Activated CD4-positive, alpha-beta T cell treated with anti-CD3 and anti-CD28 coated beads for 36 hours (primary cell): ENCODE results near the gene GMIP. TPM values are rescaled to one million over a fixed set of nuclear protein-coding genes. Genes with fewer than 3 reads are reported as not detected.
"Not testable (repeated sequence)": the region's sequence is repeated elsewhere in the genome, so short reads cannot be mapped to it uniquely, and the experiment has no call there.

ENCODE experiments used
- ATAC-seq: fragments of 200-7000 bp; cut with Tn5 transposase; one replicate; pipeline ENCODE4 v1.10.0; 2021; ENCODE audit warnings: mild to moderate bottlenecking, moderate library complexity
- CTCF ChIA-PET: fragments of 350-600 bp; sonication (Branson Sonifier 250); formaldehyde crosslinking; loops from one replicate; lab custom pipeline; 2021; ENCODE audit warnings: antibody characterized with exemption; lab: Charles Lee
- POLR2A ChIA-PET: fragments of 350-600 bp; sonication (Branson Sonifier 250); formaldehyde crosslinking; loops from one replicate; lab custom pipeline; 2021; ENCODE audit warnings: antibody characterized with exemption, inconsistent platforms; lab: Charles Lee
- DNase-seq: peaks from one replicate; pipeline ENCODE4 v3.0.0-alpha.2; 2020
- H3K27ac Mint-ChIP-seq: one replicate; pipeline ENCODE4 v1.8.0; 2021; ENCODE audit warnings: mixed read lengths
- H3K27me3 Mint-ChIP-seq: one replicate; pipeline ENCODE4 v1.8.0; 2021; ENCODE audit warnings: mixed read lengths
- H3K36me3 Mint-ChIP-seq: one replicate; pipeline ENCODE4 v1.8.0; 2021; ENCODE audit warnings: low read depth, mixed read lengths
- H3K4me1 Mint-ChIP-seq: one replicate; pipeline ENCODE4 v1.8.0; 2021; ENCODE audit warnings: mixed read lengths
- H3K4me3 Mint-ChIP-seq: one replicate; pipeline ENCODE4 v1.8.0; 2021; ENCODE audit warnings: mild to moderate bottlenecking, moderate library complexity, mixed read lengths
- H3K9me3 Mint-ChIP-seq: one replicate; pipeline ENCODE4 v1.8.0; 2021; ENCODE audit warnings: low read depth, mixed read lengths
- intact Hi-C, 2 experiments: fragments of 100-400 bp; cut with DNase I in 1 of 2; cut with micrococcal nuclease in 1 of 2; formaldehyde crosslinking; loops; one replicate each; pipeline versions ENCODE4 v1.14.2 to v1.15.1; 2022 to 2024; cut with DNase I, micrococcal nuclease
- total RNA-seq, 2 experiments: library from RNA; stranded (reverse); gene quantifications; one replicate each; pipeline ENCODE4 v1.2.3, GENCODE V29; 2021

GMIP gene
- total RNA-seq, 2 experiments from 2014 or later = 54.9 to 56.6 TPM

- Mint-ChIP-seq H3K27me3 (no peaks in the 10 kb centered on the region), H3K4me3 (no peak overlapping the region), H3K4me1 (peaks cover 30% of the 10 kb centered on the region), H3K27ac (no peak overlapping the region), H3K9me3 (peaks cover 31% of the 10 kb centered on the region), H3K36me3 (peaks cover 86% of the 10 kb centered on the region)
- intact Hi-C loops = no loop called here
- ChIA-PET CTCF (interaction anchor here (0.6 kb wide), 2 partner anchors 43 to 287 kb away, joined by 3 read pairs; no protein-coding TSS in a partner anchor), POLR2A (interaction anchor here (0.7 kb wide), 2 partner anchors 57 to 887 kb away, joined by 3 to 8 read pairs; no protein-coding TSS in a partner anchor)
- ATAC-seq (no peak), DNase-seq (no peak)
Measured at GRCh38 chr19:19672816-19673215, 29.4 kb upstream of the GMIP start.

DNA sequence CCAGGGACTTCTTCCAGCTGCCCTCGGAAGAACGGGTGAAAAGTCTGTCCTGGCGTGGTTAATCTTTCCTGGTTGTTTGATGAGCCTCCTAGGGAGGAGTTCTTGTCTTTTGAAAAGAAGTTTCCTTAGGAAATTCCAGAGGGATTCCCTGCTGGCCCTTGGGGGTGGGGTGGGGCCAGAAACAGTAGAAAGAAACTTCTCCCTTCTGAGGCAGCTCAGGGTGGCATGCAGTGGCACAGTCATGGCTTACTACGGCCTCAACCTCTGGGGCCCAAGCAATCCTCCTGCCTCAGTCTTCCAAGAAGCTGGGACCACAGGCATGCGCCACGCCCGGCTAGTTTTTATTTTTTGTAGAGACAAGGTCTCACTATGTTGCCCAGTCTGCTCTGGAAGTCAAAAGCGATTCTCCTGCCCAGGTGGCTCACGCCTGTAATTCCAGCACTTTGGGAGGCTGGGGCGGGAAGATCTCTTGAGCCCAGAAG, 26.7 kb upstream of the GMIP start:
- Mint-ChIP-seq H3K36me3 (peaks cover 60% of the 10 kb centered on the region), H3K4me1 (peaks cover 34% of the 10 kb centered on the region), H3K27me3 (no peaks in the 10 kb centered on the region), H3K9me3 (peaks cover 13% of the 10 kb centered on the region), H3K4me3 (peak overlapping the region; percentile 87), H3K27ac (peak overlapping the region; percentile 87)
- POLR2A ChIA-PET = no interaction called here
- CTCF ChIA-PET = no interaction called here
- DNase-seq (no peak), ATAC-seq (no peak)
- intact Hi-C loops = loop anchor here in 1 of 2 experiments (2.0 kb wide), 1 partner anchor 17 kb away; no protein-coding TSS in a partner anchor

- H3K27ac Mint-ChIP-seq = peak within 1 kb of the TSS; percentile 98
- ATAC-seq (peak; percentile 82), DNase-seq (peak; percentile 98)
- intact Hi-C loops = loop anchor here (1.0 to 2.0 kb wide), 11 partner anchors 65 to 409 kb away; partner anchors contain the start of genes ZNF14 (in 1 of the 2), ZNF506 (in 1 of the 2), ZNF90 (in 1 of the 2) and ZNF93 (in 1 of the 2)
- H3K4me3 Mint-ChIP-seq = peak within 1 kb of the TSS; percentile 87
- POLR2A ChIA-PET = interaction anchor here (0.5 to 1.7 kb wide), 10 partner anchors 38 to 476 kb away, joined by 3 to 9 read pairs (median 3); partner anchors contain the start of genes BORCS8, RFXANK, ZNF14 and ZNF253
- CTCF ChIA-PET = interaction anchor here (0.5 to 1.2 kb wide), 7 partner anchors 8 to 1862 kb away, joined by 3 to 4 read pairs (median 3); partner anchors contain the start of genes ZNF14 and ZNF506
- peaks cover 46% of the 10 kb centered on the region for H3K36me3 Mint-ChIP-seq
- H3K4me1 Mint-ChIP-seq = peaks cover 29% of the 10 kb centered on the region
- H3K9me3 Mint-ChIP-seq = peaks cover 6% of the 10 kb centered on the region
- no peaks in the 10 kb centered on the region for H3K27me3 Mint-ChIP-seq
Measured at GRCh38 chr19:19668230-19669012, 25.0 kb upstream of the GMIP start, which contains the start of gene ZNF101. ZNF101 (plus strand) TSS chr19:19668839; CDS start chr19:19668964, 125 bp downstream.

DNA sequence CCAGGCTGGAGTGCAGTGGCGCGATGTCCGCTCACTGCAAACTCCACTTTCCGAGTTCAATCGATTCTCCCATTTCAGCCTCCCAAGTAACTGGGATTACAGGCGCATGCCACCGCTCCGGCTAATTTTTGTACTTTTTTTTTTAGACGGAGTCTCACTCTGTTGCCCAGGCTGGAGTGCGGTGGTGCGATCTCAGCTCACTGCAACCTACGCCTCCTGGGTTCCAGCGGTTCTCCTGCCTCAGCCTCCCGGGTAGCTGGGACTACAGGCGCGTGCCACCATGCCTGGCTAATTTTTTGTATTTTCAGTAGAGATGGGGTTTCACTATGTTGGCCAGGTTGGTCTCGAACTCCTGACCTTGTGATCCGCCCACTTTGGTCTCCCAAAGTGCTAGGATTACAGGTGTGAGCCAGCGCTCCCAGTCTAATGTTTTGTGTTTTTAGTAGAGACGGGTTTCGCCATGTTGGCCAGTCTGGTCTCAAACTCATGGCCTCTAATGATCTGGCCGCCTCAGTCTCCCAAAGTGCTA, 22.0 kb upstream of the GMIP start:
- POLR2A ChIA-PET = not testable (repeated sequence)
- peaks cover 31% of the 10 kb centered on the region for H3K36me3 Mint-ChIP-seq

DNA sequence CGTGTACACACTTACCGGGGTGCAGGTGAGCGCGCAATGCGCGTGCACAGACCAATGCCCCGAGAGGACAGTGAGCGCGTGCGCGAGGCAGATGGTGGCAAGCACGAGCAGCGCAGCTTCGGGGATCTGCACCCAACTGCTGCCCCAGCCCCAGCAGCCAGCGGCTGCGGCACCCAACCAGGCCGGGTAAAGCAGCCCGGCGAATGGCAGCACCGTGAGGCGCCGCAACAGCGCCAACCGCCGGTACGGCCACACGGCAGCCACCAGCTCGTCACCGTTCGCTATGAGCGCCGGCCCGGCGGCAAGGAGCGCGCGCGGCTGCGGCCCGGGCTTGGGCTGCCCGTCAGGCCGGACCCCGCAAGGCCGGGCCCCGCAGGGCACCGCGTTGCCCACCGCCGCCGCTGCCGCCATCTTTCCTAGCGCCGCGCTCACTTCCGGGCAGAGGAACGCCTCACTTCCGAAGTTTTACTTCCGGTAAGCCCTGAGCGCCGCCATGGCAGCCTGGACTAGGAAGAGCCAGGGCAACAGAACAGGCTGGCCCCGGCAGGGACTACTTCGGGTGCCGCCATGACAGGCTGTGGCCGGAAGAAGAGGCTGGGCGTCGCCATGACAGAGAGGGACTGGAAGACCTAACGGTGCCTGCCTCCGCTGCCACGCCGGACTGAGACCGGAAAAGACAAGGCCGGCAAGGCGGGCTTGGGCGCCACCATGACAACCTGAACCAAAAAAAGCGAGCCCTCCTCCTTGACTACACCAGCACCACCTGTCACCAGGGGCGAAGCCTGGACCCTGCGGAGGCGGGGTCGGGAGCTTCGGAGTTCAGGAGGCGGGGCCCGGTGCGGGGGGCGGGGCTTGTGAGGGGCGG, 20.0 kb upstream of the GMIP start, which contains the start of gene ATP13A1:
Gene ATP13A1 (minus strand): TSS at position 421 of the 865 bp plus-strand sequence. CDS start 10 bp downstream, at position 411.
- Mint-ChIP-seq H3K36me3 (peaks cover 28% of the 10 kb centered on the region), H3K27me3 (no peaks in the 10 kb centered on the region), H3K9me3 (no peaks in the 10 kb centered on the region), H3K4me1 (peaks cover 35% of the 10 kb centered on the region), H3K4me3 (peak within 1 kb of the TSS; percentile 78), H3K27ac (peak within 1 kb of the TSS; percentile 98)
- ChIA-PET POLR2A (interaction anchor here (0.6 to 1.4 kb wide), 5 partner anchors 154 to 389 kb away, joined by 3 to 4 read pairs (median 4); partner anchors contain the start of gene ZNF253), CTCF (interaction anchor here (0.7 kb wide), 1 partner anchor 296 kb away, joined by 3 read pairs; no protein-coding TSS in a partner anchor)
- intact Hi-C loops = loop anchor here (1.0 to 5.0 kb wide), 16 partner anchors 20 to 471 kb away; partner anchors contain the start of genes ZNF14 (in 2 of the 2), ZNF506 (in 2 of the 2), BORCS8 (in 1 of the 2) and GATAD2A (in 1 of the 2)
- ATAC-seq (peak; percentile 77), DNase-seq (peak; percentile 95)

More for the DNA sequence above, 22.0 kb upstream of the GMIP start:
- CTCF ChIA-PET, H3K9me3 Mint-ChIP-seq, intact Hi-C loops, H3K27ac Mint-ChIP-seq, H3K27me3 Mint-ChIP-seq, DNase-seq, ATAC-seq: not testable (repeated sequence)
- Mint-ChIP-seq H3K4me3 (peak overlapping the region; percentile 15), H3K4me1 (peaks cover 37% of the 10 kb centered on the region)

- peak overlapping the region; percentile 78 for H3K4me3 Mint-ChIP-seq
- ATAC-seq (peak; percentile 0), DNase-seq (no peak)
- intact Hi-C loops = loop anchor here (1.0 to 5.0 kb wide), 12 partner anchors 20 to 471 kb away; partner anchors contain the start of genes PBX4 (in 2 of the 2), BORCS8 (in 1 of the 2), GATAD2A (in 1 of the 2) and GMIP (in 1 of the 2)
- H3K27me3 Mint-ChIP-seq = no peaks in the 10 kb centered on the region
- ChIA-PET POLR2A (interaction anchor here (1.3 to 1.4 kb wide), 2 partner anchors 159 to 389 kb away, joined by 3 to 6 read pairs; partner anchors contain the start of gene ZNF506), CTCF (interaction anchor here (1.0 kb wide), 1 partner anchor 109 kb away, joined by 4 read pairs; no protein-coding TSS in a partner anchor)
- H3K4me1 Mint-ChIP-seq = peaks cover 30% of the 10 kb centered on the region
- H3K9me3 Mint-ChIP-seq = no peaks in the 10 kb centered on the region
- peak overlapping the region; percentile 89 for H3K27ac Mint-ChIP-seq
- peaks cover 28% of the 10 kb centered on the region for H3K36me3 Mint-ChIP-seq
Measured at GRCh38 chr19:19662871-19663255, 19.4 kb upstream of the GMIP start.

- Mint-ChIP-seq H3K9me3 (no peaks in the 10 kb centered on the region), H3K4me1 (peaks cover 26% of the 10 kb centered on the region), H3K4me3 (peak overlapping the region; percentile 78), H3K27ac (peak overlapping the region; percentile 89), H3K36me3 (peaks cover 30% of the 10 kb centered on the region), H3K27me3 (no peaks in the 10 kb centered on the region)
- CTCF ChIA-PET = interaction anchor here (0.7 to 1.2 kb wide), 4 partner anchors 34 to 146 kb away, joined by 3 to 4 read pairs (median 4); partner anchors contain the start of genes NDUFA13 and TSSK6
- POLR2A ChIA-PET = interaction anchor here (1.0 to 1.4 kb wide), 3 partner anchors 159 to 390 kb away, joined by 3 to 6 read pairs (median 3); partner anchors contain the start of gene ZNF506
- no peak for ATAC-seq
- intact Hi-C loops = loop anchor here (1.0 to 5.0 kb wide), 5 partner anchors 44 to 255 kb away; partner anchors contain the start of genes GATAD2A (in 1 of the 2), PBX4 (in 1 of the 2) and ZNF14 (in 1 of the 2)
- no peak for DNase-seq
Measured at GRCh38 chr19:19662344-19662743, 18.9 kb upstream of the GMIP start.

- H3K4me1 Mint-ChIP-seq = peaks cover 23% of the 10 kb centered on the region
- CTCF ChIA-PET = interaction anchor here (0.7 to 1.2 kb wide), 4 partner anchors 33 to 146 kb away, joined by 3 to 4 read pairs (median 4); partner anchors contain the start of genes NDUFA13 and TSSK6
- peak overlapping the region; percentile 78 for H3K4me3 Mint-ChIP-seq
Measured at GRCh38 chr19:19661675-19662251, 18.3 kb upstream of the GMIP start.

DNA sequence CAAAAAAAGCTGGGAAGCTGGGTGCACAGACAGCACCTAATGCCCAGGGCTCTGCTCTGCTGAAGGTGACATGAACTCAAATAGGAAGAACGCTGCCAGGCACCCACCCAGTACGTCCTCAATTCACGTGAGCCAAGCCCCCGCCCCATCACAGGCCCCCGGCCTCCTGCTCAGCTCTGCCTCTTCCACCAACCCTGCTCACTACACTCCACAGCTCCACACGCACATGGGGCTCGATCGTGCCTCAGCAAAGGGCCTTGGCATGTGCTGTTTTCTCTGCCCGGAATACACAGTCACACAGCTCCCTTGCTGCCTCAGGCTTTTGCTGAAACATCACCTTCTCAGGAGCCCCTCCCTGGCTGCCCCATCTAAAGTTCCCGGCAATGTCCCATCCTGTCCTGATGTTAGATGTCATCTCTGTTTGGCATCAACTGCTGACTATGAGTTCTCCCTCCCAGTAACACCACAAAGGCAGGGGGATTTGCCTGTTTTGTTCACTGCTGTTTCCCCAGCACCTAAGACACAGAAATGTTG, 17.8 kb upstream of the GMIP start:
- ChIA-PET CTCF (interaction anchor here (0.6 to 1.2 kb wide), 5 partner anchors 18 to 145 kb away, joined by 3 to 5 read pairs (median 3); partner anchors contain the start of genes GMIP, NDUFA13 and TSSK6), POLR2A (interaction anchor here (0.6 to 1.3 kb wide), 5 partner anchors 12 to 218 kb away, joined by 3 to 6 read pairs (median 4); partner anchors contain the start of gene ZNF506)
- H3K36me3 Mint-ChIP-seq = peaks cover 38% of the 10 kb centered on the region
- DNase-seq (no peak), ATAC-seq (no peak)
- H3K27me3 Mint-ChIP-seq = no peaks in the 10 kb centered on the region
- no peaks in the 10 kb centered on the region for H3K9me3 Mint-ChIP-seq
- peaks cover 21% of the 10 kb centered on the region for H3K4me1 Mint-ChIP-seq
- peak overlapping the region; percentile 78 for H3K4me3 Mint-ChIP-seq
- H3K27ac Mint-ChIP-seq = peak overlapping the region; percentile 89
- intact Hi-C loops = loop anchor here (5.0 kb wide), 2 partner anchors 116 to 254 kb away; partner anchors contain the start of gene GATAD2A (in 1 of the 2)

More at GRCh38 chr19:19661675-19662251, 18.3 kb upstream of the GMIP start:
- Mint-ChIP-seq H3K27me3 (no peaks in the 10 kb centered on the region), H3K9me3 (no peaks in the 10 kb centered on the region), H3K27ac (peak overlapping the region; percentile 89), H3K36me3 (peaks cover 35% of the 10 kb centered on the region)
- DNase-seq (peak; percentile 70), ATAC-seq (peak; percentile 46)
- POLR2A ChIA-PET = interaction anchor here (0.6 to 1.4 kb wide), 6 partner anchors 12 to 391 kb away, joined by 3 to 6 read pairs (median 4); partner anchors contain the start of gene ZNF506
- intact Hi-C loops = loop anchor here (1.0 to 5.0 kb wide), 5 partner anchors 43 to 254 kb away; partner anchors contain the start of genes GATAD2A (in 1 of the 2), PBX4 (in 1 of the 2) and ZNF14 (in 1 of the 2)
